Measurements from ENCODE around the gene C15orf62. TPM values are rescaled to one million over a fixed set of nuclear protein-coding genes. Genes with fewer than 3 reads are reported as not detected.

C15orf62 gene
- total RNA-seq, 1 donor from 2014 or later, result 6.5 TPM

- Mint-ChIP-seq H3K36me3 (ENCODE audit: low read depth) (peaks cover 30% of the 10 kb centered on the region), H3K4me1 (no peaks in the 10 kb centered on the region), H3K27ac (no peak overlapping the region), H3K4me3 (no peak overlapping the region), H3K27me3 (no peaks in the 10 kb centered on the region), H3K9me3 (no peaks in the 10 kb centered on the region)
- DNase-seq, result no peak
- ATAC-seq (ENCODE audit: low read depth), result no peak
- ChIA-PET POLR2A (no interaction called here), CTCF (no interaction called here)
- intact Hi-C loops (cut with micrococcal nuclease), result no loop called here
- TF ChIP-seq, protein P1, sequence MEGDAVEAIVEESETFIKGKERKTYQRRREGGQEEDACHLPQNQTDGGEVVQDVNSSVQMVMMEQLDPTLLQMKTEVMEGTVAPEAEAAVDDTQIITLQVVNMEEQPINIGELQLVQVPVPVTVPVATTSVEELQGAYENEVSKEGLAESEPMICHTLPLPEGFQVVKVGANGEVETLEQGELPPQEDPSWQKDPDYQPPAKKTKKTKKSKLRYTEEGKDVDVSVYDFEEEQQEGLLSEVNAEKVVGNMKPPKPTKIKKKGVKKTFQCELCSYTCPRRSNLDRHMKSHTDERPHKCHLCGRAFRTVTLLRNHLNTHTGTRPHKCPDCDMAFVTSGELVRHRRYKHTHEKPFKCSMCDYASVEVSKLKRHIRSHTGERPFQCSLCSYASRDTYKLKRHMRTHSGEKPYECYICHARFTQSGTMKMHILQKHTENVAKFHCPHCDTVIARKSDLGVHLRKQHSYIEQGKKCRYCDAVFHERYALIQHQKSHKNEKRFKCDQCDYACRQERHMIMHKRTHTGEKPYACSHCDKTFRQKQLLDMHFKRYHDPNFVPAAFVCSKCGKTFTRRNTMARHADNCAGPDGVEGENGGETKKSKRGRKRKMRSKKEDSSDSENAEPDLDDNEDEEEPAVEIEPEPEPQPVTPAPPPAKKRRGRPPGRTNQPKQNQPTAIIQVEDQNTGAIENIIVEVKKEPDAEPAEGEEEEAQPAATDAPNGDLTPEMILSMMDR (IDR thresholded peaks at IDR 0.05), result no peak
These were observed 38.7 kb upstream of the C15orf62 start for GRCh38 chr15:40731034-40731433.

- TF ChIP-seq, protein P1 (IDR thresholded peaks at IDR 0.05), result no peak
- no peak for DNase-seq
- H3K36me3 Mint-ChIP-seq (ENCODE audit: low read depth), result peaks cover 69% of the 10 kb centered on the region
- H3K27ac Mint-ChIP-seq, result no peak overlapping the region
- H3K9me3 Mint-ChIP-seq, result no peaks in the 10 kb centered on the region
- H3K4me3 Mint-ChIP-seq, result no peak overlapping the region
- POLR2A ChIA-PET, result no interaction called here
- ATAC-seq (ENCODE audit: low read depth), result no peak
- H3K4me1 Mint-ChIP-seq, result no peaks in the 10 kb centered on the region
- no peaks in the 10 kb centered on the region for H3K27me3 Mint-ChIP-seq
- CTCF ChIA-PET, result no interaction called here
- intact Hi-C loops (cut with micrococcal nuclease), result no loop called here
These were observed 33.2 kb upstream of the C15orf62 start for GRCh38 chr15:40736575-40736974.

DNA sequence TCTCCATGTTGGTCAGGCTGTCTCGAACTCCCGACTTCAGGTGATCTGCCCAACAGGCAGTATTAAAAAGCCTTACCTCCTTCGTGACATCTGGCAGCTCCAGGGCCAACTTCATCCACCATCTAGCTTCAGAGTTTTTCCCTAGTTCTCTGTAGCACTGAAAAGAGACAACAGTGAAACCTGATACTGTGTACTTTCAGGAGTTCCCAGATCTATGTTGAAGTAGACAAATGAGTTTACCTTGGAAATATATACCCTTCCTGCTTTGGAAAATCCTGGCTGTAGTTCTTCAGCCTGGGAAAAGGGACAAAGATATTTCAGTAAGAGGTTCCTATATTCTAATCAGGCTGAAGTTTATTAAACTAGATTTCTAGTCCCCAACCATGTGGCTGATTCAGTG lies 32.7 kb upstream of the C15orf62 start:
- no peaks in the 10 kb centered on the region for H3K27me3 Mint-ChIP-seq
- H3K36me3 Mint-ChIP-seq (ENCODE audit: low read depth), result peaks cover 66% of the 10 kb centered on the region
- ATAC-seq (ENCODE audit: low read depth) (no peak), DNase-seq (no peak)
- no peaks in the 10 kb centered on the region for H3K9me3 Mint-ChIP-seq
- TF ChIP-seq, protein P1 (IDR thresholded peaks at IDR 0.05), result no peak
- ChIA-PET CTCF (no interaction called here), POLR2A (no interaction called here)
- no peak overlapping the region for H3K4me3 Mint-ChIP-seq
- no peak overlapping the region for H3K27ac Mint-ChIP-seq
- intact Hi-C loops (cut with micrococcal nuclease), result no loop called here
- no peaks in the 10 kb centered on the region for H3K4me1 Mint-ChIP-seq

- H3K9me3 Mint-ChIP-seq, result no peaks in the 10 kb centered on the region
- ChIA-PET CTCF (interaction anchor here (0.6 to 1.6 kb wide), 2 partner anchors 46 to 51 kb away, joined by 3 read pairs; no protein-coding TSS in a partner anchor), POLR2A (interaction anchor here (0.9 kb wide), 1 partner anchor 149 kb away, joined by 4 read pairs; no protein-coding TSS in a partner anchor)
- no peaks in the 10 kb centered on the region for H3K4me1 Mint-ChIP-seq
- intact Hi-C loops (cut with micrococcal nuclease), result no loop called here
- no peaks in the 10 kb centered on the region for H3K27me3 Mint-ChIP-seq
- H3K36me3 Mint-ChIP-seq (ENCODE audit: low read depth), result peaks cover 75% of the 10 kb centered on the region
- no peak overlapping the region for H3K27ac Mint-ChIP-seq
- TF ChIP-seq, protein P1 (IDR thresholded peaks at IDR 0.05), result no peak
- H3K4me3 Mint-ChIP-seq, result no peak overlapping the region
- no peak for ATAC-seq (ENCODE audit: low read depth)
- DNase-seq, result no peak
These were observed 30.7 kb upstream of the C15orf62 start for GRCh38 chr15:40739047-40739446.

- no peak overlapping the region for H3K4me3 Mint-ChIP-seq
- DNase-seq (no peak), ATAC-seq (ENCODE audit: low read depth) (no peak)
- H3K9me3 Mint-ChIP-seq, result no peaks in the 10 kb centered on the region
- H3K36me3 Mint-ChIP-seq (ENCODE audit: low read depth), result peaks cover 78% of the 10 kb centered on the region
- H3K27me3 Mint-ChIP-seq, result no peaks in the 10 kb centered on the region
- ChIA-PET CTCF (interaction anchor here (1.6 kb wide), 1 partner anchor 45 kb away, joined by 3 read pairs; no protein-coding TSS in a partner anchor), POLR2A (interaction anchor here (0.6 kb wide), 1 partner anchor 146 kb away, joined by 4 read pairs; no protein-coding TSS in a partner anchor)
- TF ChIP-seq, protein P1 (IDR thresholded peaks at IDR 0.05), result no peak
- H3K4me1 Mint-ChIP-seq, result no peaks in the 10 kb centered on the region
- intact Hi-C loops (cut with micrococcal nuclease), result no loop called here
- no peak overlapping the region for H3K27ac Mint-ChIP-seq
These were observed 29.9 kb upstream of the C15orf62 start for GRCh38 chr15:40739854-40740253.

All from activated B cell treated with CpG ODN at 0.5 μM for 24 hours (primary cell).